A549 (cell line): ENCODE results near the gene SLF2. TPM values are rescaled to one million over a fixed set of nuclear protein-coding genes. Genes with fewer than 3 reads are reported as not detected.

Source experiments
- ATAC-seq, 2 experiments: fragments of 200-7000 bp in 1 of 2; fragments of >200 bp in 1 of 2; cut with Nextera tagmentation in 1 of 2; cut with Tn5 transposase in 1 of 2; 3 replicates each; pipeline versions ENCODE4 v1.8.0 to v1.9.1; 2018 to 2020; ENCODE audit warnings: mild to moderate bottlenecking in 1 of 2, moderate library complexity in 1 of 2
- CTCF ChIA-PET: fragments of 300-600 bp; sonication (Branson Sonifier 250); formaldehyde crosslinking; extraction: SDS; loops from one replicate; lab custom pipeline; 2021; ENCODE audit warnings: antibody characterized with exemption, inconsistent platforms; lab: Yijun Ruan, JAX
- POLR2A ChIA-PET: fragments of 350-600 bp; formaldehyde crosslinking; extraction: SDS; loops from one replicate; lab custom pipeline; 2021; ENCODE audit warnings: antibody characterized with exemption, inconsistent platforms; lab: Yijun Ruan, JAX
- DNase-seq, 2 experiments: peaks; one replicate each; pipeline versions ENCODE4 v3.0.0 to v3.0.0-alpha.2; 2011 to 2016; ENCODE audit warnings: low read depth in 1 of 2, low spot score in 1 of 2
- FAIRE-seq: peaks from 2 replicates; lab custom pipeline; 2011; peaks lifted over from hg19 to GRCh38; lab: Jason Lieb, UNC
- H3K27ac ChIP-seq, 2 experiments: fragments of >200 bp; sonication (Bioruptor Twin); formaldehyde crosslinking; 3 replicates each; pipeline ENCODE4 v1.5.1; 2016 to 2017
- H3K4me1 ChIP-seq: fragments of >200 bp; sonication (Bioruptor Twin); formaldehyde crosslinking; 3 replicates; pipeline ENCODE4 v1.6.1; 2016
- H3K4me2 ChIP-seq: fragments of >200 bp; sonication (Bioruptor Twin); formaldehyde crosslinking; 3 replicates; pipeline ENCODE4 v1.6.1; 2016
- H3K4me3 ChIP-seq: fragments of >200 bp; sonication (Bioruptor Twin); formaldehyde crosslinking; 3 replicates; pipeline ENCODE4 v1.5.1; 2016
- H3K9me3 ChIP-seq: fragments of >200 bp; sonication (Bioruptor Twin); formaldehyde crosslinking; 3 replicates; pipeline ENCODE4 v1.6.1; 2016
- CTCF ChIP-seq: fragments of >200 bp; sonication (Bioruptor Twin); formaldehyde crosslinking; IDR thresholded peaks from 3 replicates; pipeline ENCODE4 v1.5.1; 2016
- EHF ChIP-seq: fragments of 250-450 bp; sonication (Bioruptor Pico); IDR thresholded peaks from 2 replicates; pipeline ENCODE4 v1.5.0; 2020; ENCODE audit warnings: mild to moderate bottlenecking
- FOSB ChIP-seq: fragments of 250-450 bp; sonication (Bioruptor Pico); IDR thresholded peaks from 2 replicates; pipeline ENCODE4 v1.5.0; 2020; ENCODE audit warnings: mild to moderate bottlenecking, moderate library complexity
- FOSL2 ChIP-seq, 2 experiments: fragments of 450-650 bp in 1 of 2; fragments of >200 bp in 1 of 2; sonication (Bioruptor Twin) in 1 of 2; formaldehyde crosslinking; IDR thresholded peaks; 2 replicates each; pipeline versions ENCODE4 v1.5.0 to v1.6.1; 2016 to 2020; ENCODE audit warnings: mild to moderate bottlenecking in 1 of 2, moderate library complexity in 1 of 2
- GATA3 ChIP-seq: IDR thresholded peaks from 2 replicates; pipeline ENCODE4 v1.6.1; 2012; ENCODE audit warnings: borderline replicate concordance
- HES2 ChIP-seq: fragments of >200 bp; sonication (Bioruptor Twin); formaldehyde crosslinking; IDR thresholded peaks from 2 replicates; pipeline ENCODE4 v1.6.1; 2016
- HMGXB4 ChIP-seq: fragments of 250-450 bp; sonication (Bioruptor Pico); IDR thresholded peaks from 2 replicates; pipeline ENCODE4 v1.5.0; 2021; ENCODE audit warnings: mild to moderate bottlenecking, moderate library complexity, borderline replicate concordance
- HOXA7 ChIP-seq: fragments of 250-450 bp; sonication (Bioruptor Pico); IDR thresholded peaks from 2 replicates; pipeline ENCODE4 v1.5.0; 2020; ENCODE audit warnings: mild to moderate bottlenecking, moderate library complexity
- HOXB5 ChIP-seq: fragments of 250-450 bp; sonication (Bioruptor Pico); IDR thresholded peaks from 2 replicates; pipeline ENCODE4 v1.5.0; 2020; ENCODE audit warnings: mild to moderate bottlenecking, moderate library complexity
- JUN ChIP-seq, 2 experiments: fragments of >200 bp; sonication (Bioruptor Twin); formaldehyde crosslinking; IDR thresholded peaks; 2 replicates in 1 of 2; 3 replicates in 1 of 2; pipeline ENCODE4 v1.6.1; 2016 to 2017
- MAZ ChIP-seq: fragments of 150-350 bp; IDR thresholded peaks from 2 replicates; pipeline ENCODE4 v1.6.1; 2014; ENCODE audit warnings: antibody characterized with exemption, low read depth, low read length, borderline replicate concordance
- NFE2L2 ChIP-seq: fragments of 150-350 bp; conservative IDR thresholded peaks from 2 replicates; pipeline ENCODE4 v1.6.1; 2014; ENCODE audit warnings: low read length
- NR3C1 ChIP-seq: fragments of >200 bp; sonication (Bioruptor Twin); formaldehyde crosslinking; IDR thresholded peaks from 3 replicates; pipeline ENCODE4 v1.6.1; 2017
- POLR2A ChIP-seq: IDR thresholded peaks from 2 replicates; pipeline ENCODE4 v1.6.1; 2012; ENCODE audit warnings: mild to moderate bottlenecking, low read length
- POLR2AphosphoS2 ChIP-seq: conservative IDR thresholded peaks from 2 replicates; pipeline ENCODE4 v1.6.1; 2012; ENCODE audit warnings: low read length, improper control_type of control experiment, inconsistent platforms
- TP53 ChIP-seq: fragments of 250-450 bp; sonication (Bioruptor Pico); IDR thresholded peaks from 2 replicates; pipeline ENCODE4 v1.5.0; 2021; ENCODE audit warnings: mild to moderate bottlenecking, moderate library complexity
- USF2 ChIP-seq: fragments of 450-650 bp; IDR thresholded peaks from 2 replicates; pipeline ENCODE4 v1.6.1; 2014; ENCODE audit warnings: antibody characterized with exemption
- WGBS: methylation state at CpG from one replicate; pipeline ENCODE4 v1.1.6; 2017; ENCODE audit errors: missing lambda C conversion rate; 5-methylcytosine and 5-hydroxymethylcytosine counted together
- polyA plus RNA-seq, 4 experiments: library from polyadenylated mRNA; depleted of rRNA in 3 of 4; stranded (reverse); fragments of >200 nt; fragmentation: RNase III in 1 of 4; extraction: RNeasy Plus Mini Kit Qiagen cat#74134 plus additional on column Dnase treatment in 1 of 4; gene quantifications; 2 replicates in 3 of 4; 3 replicates in 1 of 4; pipeline ENCODE4 v1.2.3, GENCODE V29; 2011 to 2017
- TF ChIP-seq, protein P1 (sequence below): IDR thresholded peaks from 2 replicates; pipeline ENCODE4 v1.6.1; 2012

SLF2 gene
- polyA plus RNA-seq, 2 of the 4 experiments (the other 2 are of a cell fraction): 13.0 to 16.6 TPM

DNA sequence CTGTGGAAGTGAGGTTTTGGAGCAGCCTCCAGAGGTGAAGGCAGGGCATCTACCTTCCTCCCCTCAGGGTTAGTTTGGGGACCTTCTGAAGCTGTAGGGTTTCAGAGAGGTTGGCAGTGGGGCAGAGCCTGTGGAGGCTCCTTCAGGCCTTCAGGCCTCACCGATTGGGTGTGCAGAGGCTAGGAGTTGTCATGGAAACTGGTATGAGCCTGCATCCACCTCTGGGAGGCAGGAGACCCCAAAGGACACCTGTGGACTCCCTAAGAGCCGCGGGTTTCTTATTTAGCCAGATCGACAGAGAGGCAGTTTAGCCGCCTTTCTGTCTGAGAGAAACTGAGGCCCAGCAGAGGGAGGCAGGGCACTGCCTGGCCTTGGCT lies 88.9 kb downstream of the SLF2 start:
- peak overlapping the region; percentile 89; the same call in 2 of the 3 replicates for H3K4me2 ChIP-seq
- H3K27ac ChIP-seq: no peak overlapping the region
- ChIA-PET POLR2A (no interaction called here), CTCF (interaction anchor here (1.3 to 25.8 kb wide), 5 partner anchors 8 to 61 kb away, joined by 3 to 608 read pairs (median 145); partner anchors contain the start of genes LZTS2, MRPL43, PDZD7 and SFXN3)
- ATAC-seq: no peak
- H3K9me3 ChIP-seq: no peaks in the 10 kb centered on the region
- WGBS: 92% methylated on average over 5 of the region's 5 CpGs
- peaks cover 21% of the 10 kb centered on the region for H3K4me1 ChIP-seq
- H3K4me3 ChIP-seq: no peak overlapping the region
- FAIRE-seq: no peak
- DNase-seq: no peak
- TF ChIP-seq HES2: no peak
- no peak for TF ChIP-seq EHF
- TF ChIP-seq GATA3: no peak
- no peak for TF ChIP-seq POLR2AphosphoS2
- TF ChIP-seq TP53 (CRISPR knock-in tag): no peak
- no peak for TF ChIP-seq JUN (IDR thresholded peaks at IDR 0.05)
- no peak for TF ChIP-seq HOXB5 (CRISPR knock-in tag)
- TF ChIP-seq, protein P1, sequence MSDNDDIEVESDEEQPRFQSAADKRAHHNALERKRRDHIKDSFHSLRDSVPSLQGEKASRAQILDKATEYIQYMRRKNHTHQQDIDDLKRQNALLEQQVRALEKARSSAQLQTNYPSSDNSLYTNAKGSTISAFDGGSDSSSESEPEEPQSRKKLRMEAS: no peak

DNA sequence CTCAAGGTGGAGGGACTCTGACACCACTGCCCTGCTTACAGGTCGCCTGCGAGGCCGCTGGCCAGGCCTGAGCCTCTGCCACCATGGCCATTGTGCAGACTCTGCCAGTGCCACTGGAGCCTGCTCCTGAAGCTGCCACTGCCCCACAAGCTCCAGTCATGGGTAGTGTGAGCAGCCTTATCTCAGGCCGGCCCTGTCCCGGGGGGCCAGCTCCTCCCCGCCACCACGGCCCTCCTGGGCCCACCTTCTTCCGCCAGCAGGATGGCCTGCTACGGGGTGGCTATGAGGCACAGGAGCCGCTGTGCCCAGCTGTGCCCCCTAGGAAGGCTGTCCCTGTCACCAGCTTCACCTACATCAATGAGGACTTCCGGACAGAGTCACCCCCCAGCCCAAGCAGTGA lies 89.7 kb downstream of the SLF2 start:
- H3K4me3 ChIP-seq: no peak overlapping the region
- H3K4me2 ChIP-seq: no peak overlapping the region
- ATAC-seq (no peak), DNase-seq (no peak), FAIRE-seq (no peak)
- peaks cover 20% of the 10 kb centered on the region for H3K4me1 ChIP-seq
- no peak overlapping the region for H3K27ac ChIP-seq
- TF ChIP-seq NR3C1: no peak
- no peak for TF ChIP-seq FOSB
- no peak for TF ChIP-seq USF2
- no peak for TF ChIP-seq NFE2L2
- TF ChIP-seq HMGXB4 (CRISPR knock-in tag): no peak
- no peak for TF ChIP-seq HOXA7 (CRISPR knock-in tag)
- no peak for TF ChIP-seq MAZ
- no peak for TF ChIP-seq CTCF
- no peak for TF ChIP-seq POLR2AphosphoS2
- no peak for TF ChIP-seq HES2
- no peak for TF ChIP-seq FOSL2 (IDR thresholded peaks at IDR 0.05)
- no peak for TF ChIP-seq FOSL2 (CRISPR knock-in tag; IDR thresholded peaks at IDR 0.05)
- TF ChIP-seq POLR2A: no peak
- WGBS: 92% methylated on average over 11 of the region's 11 CpGs
- no peaks in the 10 kb centered on the region for H3K9me3 ChIP-seq
- ChIA-PET POLR2A (no interaction called here), CTCF (interaction anchor here (0.7 to 25.8 kb wide), 8 partner anchors 8 to 60 kb away, joined by 3 to 608 read pairs (median 6); partner anchors contain the start of genes LZTS2, MRPL43 and TWNK)
